GM23338 (cell line): ENCODE measurements around the gene PCDHGB3. TPM values are rescaled to one million over a fixed set of nuclear protein-coding genes. Genes with fewer than 3 reads are reported as not detected.

Experiments used
- ATAC-seq: fragments of 200-7000 bp; cut with Tn5 transposase; 3 replicates; pipeline ENCODE4 v1.9.1; 2020
- DNase-seq: peaks from one replicate; pipeline ENCODE4 v3.0.0-alpha.2; 2015; ENCODE audit warnings: low spot score
- H2AFZ ChIP-seq: fragments of 200-600 bp; sonication (generic); 2 replicates; pipeline ENCODE4 v1.8.0; 2016; ENCODE audit warnings: antibody characterized with exemption, mild to moderate bottlenecking, moderate library complexity
- H3F3A ChIP-seq: fragments of 200-600 bp; sonication (generic); replicated peaks from 2 replicates; pipeline ENCODE4 v1.8.0; 2017; ENCODE audit warnings: antibody characterized with exemption, mixed run types, low read depth
- H3K27ac ChIP-seq: fragments of 200-600 bp; sonication (generic); 2 replicates; pipeline ENCODE4 v1.6.1; 2016; ENCODE audit warnings: low read depth
- H3K27me3 ChIP-seq: fragments of 200-600 bp; sonication (generic); 2 replicates; pipeline ENCODE4 v1.8.0; 2016; ENCODE audit warnings: mild to moderate bottlenecking, mixed run types, moderate library complexity; ENCODE audit not compliant: insufficient read depth
- H3K36me3 ChIP-seq: fragments of 200-600 bp; sonication (generic); 2 replicates; pipeline ENCODE4 v1.8.0; 2016; ENCODE audit warnings: mild to moderate bottlenecking; ENCODE audit not compliant: insufficient read depth
- H3K4me1 ChIP-seq: fragments of 200-600 bp; sonication (generic); 2 replicates; pipeline ENCODE4 v1.8.0; 2016; ENCODE audit warnings: mild to moderate bottlenecking, moderate library complexity; ENCODE audit not compliant: insufficient read depth
- H3K4me2 ChIP-seq: fragments of 200-600 bp; sonication (generic); 2 replicates; pipeline ENCODE4 v1.7.1; 2017; ENCODE audit warnings: mixed run types
- H3K4me3 ChIP-seq: fragments of 200-600 bp; sonication (generic); 2 replicates; pipeline ENCODE4 v1.6.1; 2016; ENCODE audit warnings: mixed run types
- H3K79me2 ChIP-seq: fragments of 200-600 bp; sonication (generic); replicated peaks from 2 replicates; pipeline ENCODE4 v1.8.0; 2017; ENCODE audit warnings: mild to moderate bottlenecking; ENCODE audit not compliant: insufficient read depth
- H3K9me2 ChIP-seq: fragments of 200-600 bp; sonication (generic); 2 replicates; pipeline ENCODE4 v1.8.0; 2017; ENCODE audit not compliant: insufficient read depth
- H4K20me1 ChIP-seq: fragments of 200-600 bp; sonication (generic); replicated peaks from 2 replicates; pipeline ENCODE4 v1.8.0; 2017; ENCODE audit warnings: mild to moderate bottlenecking; ENCODE audit not compliant: insufficient read depth
- H3K27ac Mint-ChIP-seq: 2 replicates; pipeline ENCODE4 v1.8.0; 2020; ENCODE audit warnings: inconsistent platforms, mild to moderate bottlenecking, moderate library complexity, mixed read lengths
- H3K27me3 Mint-ChIP-seq: 3 replicates; pipeline ENCODE4 v1.8.0; 2022; ENCODE audit warnings: low read depth, mild to moderate bottlenecking, moderate library complexity, mixed read lengths, inconsistent platforms; ENCODE audit not compliant: insufficient read depth, poor library complexity
- H3K36me3 Mint-ChIP-seq: 3 replicates; pipeline ENCODE4 v1.8.0; 2021; ENCODE audit warnings: low read depth, mild to moderate bottlenecking, inconsistent platforms, moderate library complexity, mixed read lengths
- H3K4me1 Mint-ChIP-seq: 3 replicates; pipeline ENCODE4 v1.8.0; 2020; ENCODE audit warnings: mild to moderate bottlenecking, inconsistent platforms, mixed read lengths
- H3K4me3 Mint-ChIP-seq: 3 replicates; pipeline ENCODE4 v1.8.0; 2021; ENCODE audit warnings: moderate library complexity, mild to moderate bottlenecking, inconsistent platforms, mixed read lengths
- H3K9me3 Mint-ChIP-seq: 3 replicates; pipeline ENCODE4 v1.8.0; 2020; ENCODE audit warnings: moderate library complexity, mild to moderate bottlenecking, inconsistent platforms, mixed read lengths
- JUNB ChIP-seq: IDR thresholded peaks from one replicate; pipeline ENCODE4 v1.6.1; 2016; ENCODE audit warnings: antibody characterized with exemption; ENCODE audit not compliant: unreplicated experiment
- NANOG ChIP-seq: IDR thresholded peaks from 2 replicates; pipeline ENCODE4 v1.6.1; 2016; ENCODE audit warnings: antibody characterized with exemption, borderline replicate concordance
- STAT1 ChIP-seq: IDR thresholded peaks from one replicate; pipeline ENCODE4 v1.6.1; 2016; ENCODE audit warnings: antibody characterized with exemption; ENCODE audit not compliant: unreplicated experiment
- ZNF114 ChIP-seq: fragments of 250-450 bp; sonication (Bioruptor Pico); IDR thresholded peaks from 2 replicates; pipeline ENCODE4 v1.5.0; 2020; ENCODE audit warnings: mild to moderate bottlenecking, moderate library complexity
- polyA plus RNA-seq: library from polyadenylated mRNA; unstranded; fragments of >200 nt; fragmentation: Nextera tagmentation; extraction: Ambion mirVana; gene quantifications from 2 replicates; pipeline ENCODE4 v1.2.1, GENCODE V29; 2016
- total RNA-seq: library from RNA; depleted of rRNA; stranded (reverse); fragments of >200 nt; shearing (Covaris generic); gene quantifications from 2 replicates; pipeline ENCODE4 v1.2.3, GENCODE V29; 2014
- TF ChIP-seq, protein P1 (sequence below): IDR thresholded peaks from one replicate; pipeline ENCODE4 v1.6.1; 2018; ENCODE audit warnings: antibody characterized with exemption; ENCODE audit not compliant: unreplicated experiment
- TF ChIP-seq, protein P2 (sequence below), 2 experiments: fragments of 200-600 bp in 1 of 2; sonication (generic) in 1 of 2; conservative IDR thresholded peaks; 2 replicates each; pipeline versions ENCODE4 v1.5.1 to v1.6.1; 2016 to 2017; ENCODE audit warnings: antibody characterized with exemption in 2 of 2, low read depth in 2 of 2, mild to moderate bottlenecking in 2 of 2, moderate library complexity in 1 of 2
- TF ChIP-seq, protein P3 (sequence below): IDR thresholded peaks from 2 replicates; pipeline ENCODE4 v1.6.1; 2016; ENCODE audit warnings: antibody characterized with exemption

PCDHGB3 gene
- total and polyA plus RNA-seq, 2 experiments from 2014 or later = 0.24 to 5.8 TPM

DNA sequence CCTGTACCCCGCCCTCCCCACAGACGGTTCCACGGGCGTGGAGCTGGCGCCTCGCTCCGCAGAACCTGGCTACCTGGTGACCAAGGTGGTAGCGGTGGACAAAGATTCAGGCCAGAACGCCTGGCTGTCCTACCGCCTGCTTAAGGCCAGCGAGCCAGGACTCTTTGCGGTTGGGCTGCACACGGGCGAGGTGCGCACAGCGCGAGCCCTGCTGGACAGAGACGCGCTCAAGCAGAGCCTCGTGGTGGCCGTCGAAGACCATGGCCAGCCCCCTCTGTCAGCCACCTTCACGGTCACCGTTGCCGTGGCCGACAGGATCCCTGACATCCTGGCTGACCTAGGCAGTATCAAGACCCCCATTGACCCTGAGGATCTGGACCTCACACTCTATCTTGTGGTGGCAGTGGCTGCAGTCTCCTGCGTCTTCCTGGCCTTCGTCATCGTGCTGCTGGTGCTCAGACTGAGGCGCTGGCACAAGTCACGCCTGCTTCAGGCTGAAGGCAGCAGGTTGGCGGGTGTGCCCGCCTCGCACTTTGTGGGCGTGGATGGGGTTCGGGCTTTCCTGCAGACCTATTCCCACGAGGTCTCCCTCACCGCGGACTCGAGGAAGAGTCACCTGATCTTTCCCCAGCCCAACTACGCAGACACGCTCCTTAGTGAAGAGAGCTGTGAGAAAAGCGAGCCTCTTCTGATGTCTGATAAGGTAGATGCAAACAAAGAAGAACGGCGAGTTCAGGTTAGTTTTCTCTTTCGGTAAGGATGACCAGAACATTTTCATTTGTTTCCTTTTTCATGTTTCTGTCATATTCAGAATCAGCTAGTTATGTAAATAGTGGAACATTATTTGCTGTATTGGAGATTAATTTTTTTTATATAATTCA, 3.8 kb upstream of the PCDHGB3 start:
- no peaks in the 10 kb centered on the region for H3K9me2 ChIP-seq
- no peak overlapping the region for H3K27ac ChIP-seq
- no peak overlapping the region for H3K4me2 ChIP-seq
- ATAC-seq (no peak), DNase-seq (no peak)
- no peaks in the 10 kb centered on the region for H3F3A ChIP-seq
- H3K79me2 ChIP-seq = no peaks in the 10 kb centered on the region
- H3K9me3 Mint-ChIP-seq = peaks cover 69% of the 10 kb centered on the region
- H3K27me3 ChIP-seq = no peaks in the 10 kb centered on the region
- H3K27me3 Mint-ChIP-seq = peaks cover 9% of the 10 kb centered on the region
- no peak overlapping the region for H2AFZ ChIP-seq
- peaks cover 61% of the 10 kb centered on the region for H3K36me3 Mint-ChIP-seq
- H3K36me3 ChIP-seq = peaks cover 4% of the 10 kb centered on the region; the same call in 1 of the 2 replicates
- H3K4me1 Mint-ChIP-seq = peaks cover 9% of the 10 kb centered on the region
- peaks cover 17% of the 10 kb centered on the region; the same call in 1 of the 2 replicates for H3K4me1 ChIP-seq
- no peaks in the 10 kb centered on the region for H4K20me1 ChIP-seq
- no peak overlapping the region for H3K4me3 ChIP-seq
- no peak overlapping the region for H3K27ac Mint-ChIP-seq
- TF ChIP-seq, protein P1, sequence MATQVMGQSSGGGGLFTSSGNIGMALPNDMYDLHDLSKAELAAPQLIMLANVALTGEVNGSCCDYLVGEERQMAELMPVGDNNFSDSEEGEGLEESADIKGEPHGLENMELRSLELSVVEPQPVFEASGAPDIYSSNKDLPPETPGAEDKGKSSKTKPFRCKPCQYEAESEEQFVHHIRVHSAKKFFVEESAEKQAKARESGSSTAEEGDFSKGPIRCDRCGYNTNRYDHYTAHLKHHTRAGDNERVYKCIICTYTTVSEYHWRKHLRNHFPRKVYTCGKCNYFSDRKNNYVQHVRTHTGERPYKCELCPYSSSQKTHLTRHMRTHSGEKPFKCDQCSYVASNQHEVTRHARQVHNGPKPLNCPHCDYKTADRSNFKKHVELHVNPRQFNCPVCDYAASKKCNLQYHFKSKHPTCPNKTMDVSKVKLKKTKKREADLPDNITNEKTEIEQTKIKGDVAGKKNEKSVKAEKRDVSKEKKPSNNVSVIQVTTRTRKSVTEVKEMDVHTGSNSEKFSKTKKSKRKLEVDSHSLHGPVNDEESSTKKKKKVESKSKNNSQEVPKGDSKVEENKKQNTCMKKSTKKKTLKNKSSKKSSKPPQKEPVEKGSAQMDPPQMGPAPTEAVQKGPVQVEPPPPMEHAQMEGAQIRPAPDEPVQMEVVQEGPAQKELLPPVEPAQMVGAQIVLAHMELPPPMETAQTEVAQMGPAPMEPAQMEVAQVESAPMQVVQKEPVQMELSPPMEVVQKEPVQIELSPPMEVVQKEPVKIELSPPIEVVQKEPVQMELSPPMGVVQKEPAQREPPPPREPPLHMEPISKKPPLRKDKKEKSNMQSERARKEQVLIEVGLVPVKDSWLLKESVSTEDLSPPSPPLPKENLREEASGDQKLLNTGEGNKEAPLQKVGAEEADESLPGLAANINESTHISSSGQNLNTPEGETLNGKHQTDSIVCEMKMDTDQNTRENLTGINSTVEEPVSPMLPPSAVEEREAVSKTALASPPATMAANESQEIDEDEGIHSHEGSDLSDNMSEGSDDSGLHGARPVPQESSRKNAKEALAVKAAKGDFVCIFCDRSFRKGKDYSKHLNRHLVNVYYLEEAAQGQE = no peak
- TF ChIP-seq, protein P2, sequence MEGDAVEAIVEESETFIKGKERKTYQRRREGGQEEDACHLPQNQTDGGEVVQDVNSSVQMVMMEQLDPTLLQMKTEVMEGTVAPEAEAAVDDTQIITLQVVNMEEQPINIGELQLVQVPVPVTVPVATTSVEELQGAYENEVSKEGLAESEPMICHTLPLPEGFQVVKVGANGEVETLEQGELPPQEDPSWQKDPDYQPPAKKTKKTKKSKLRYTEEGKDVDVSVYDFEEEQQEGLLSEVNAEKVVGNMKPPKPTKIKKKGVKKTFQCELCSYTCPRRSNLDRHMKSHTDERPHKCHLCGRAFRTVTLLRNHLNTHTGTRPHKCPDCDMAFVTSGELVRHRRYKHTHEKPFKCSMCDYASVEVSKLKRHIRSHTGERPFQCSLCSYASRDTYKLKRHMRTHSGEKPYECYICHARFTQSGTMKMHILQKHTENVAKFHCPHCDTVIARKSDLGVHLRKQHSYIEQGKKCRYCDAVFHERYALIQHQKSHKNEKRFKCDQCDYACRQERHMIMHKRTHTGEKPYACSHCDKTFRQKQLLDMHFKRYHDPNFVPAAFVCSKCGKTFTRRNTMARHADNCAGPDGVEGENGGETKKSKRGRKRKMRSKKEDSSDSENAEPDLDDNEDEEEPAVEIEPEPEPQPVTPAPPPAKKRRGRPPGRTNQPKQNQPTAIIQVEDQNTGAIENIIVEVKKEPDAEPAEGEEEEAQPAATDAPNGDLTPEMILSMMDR (conservative IDR thresholded peaks at IDR 0.05; ENCODE audit: low read depth in 2 of 2) = no peak
- no peak for TF ChIP-seq STAT1
- no peak for TF ChIP-seq NANOG
- TF ChIP-seq ZNF114 = no peak
- no peak overlapping the region for H3K4me3 Mint-ChIP-seq

DNA sequence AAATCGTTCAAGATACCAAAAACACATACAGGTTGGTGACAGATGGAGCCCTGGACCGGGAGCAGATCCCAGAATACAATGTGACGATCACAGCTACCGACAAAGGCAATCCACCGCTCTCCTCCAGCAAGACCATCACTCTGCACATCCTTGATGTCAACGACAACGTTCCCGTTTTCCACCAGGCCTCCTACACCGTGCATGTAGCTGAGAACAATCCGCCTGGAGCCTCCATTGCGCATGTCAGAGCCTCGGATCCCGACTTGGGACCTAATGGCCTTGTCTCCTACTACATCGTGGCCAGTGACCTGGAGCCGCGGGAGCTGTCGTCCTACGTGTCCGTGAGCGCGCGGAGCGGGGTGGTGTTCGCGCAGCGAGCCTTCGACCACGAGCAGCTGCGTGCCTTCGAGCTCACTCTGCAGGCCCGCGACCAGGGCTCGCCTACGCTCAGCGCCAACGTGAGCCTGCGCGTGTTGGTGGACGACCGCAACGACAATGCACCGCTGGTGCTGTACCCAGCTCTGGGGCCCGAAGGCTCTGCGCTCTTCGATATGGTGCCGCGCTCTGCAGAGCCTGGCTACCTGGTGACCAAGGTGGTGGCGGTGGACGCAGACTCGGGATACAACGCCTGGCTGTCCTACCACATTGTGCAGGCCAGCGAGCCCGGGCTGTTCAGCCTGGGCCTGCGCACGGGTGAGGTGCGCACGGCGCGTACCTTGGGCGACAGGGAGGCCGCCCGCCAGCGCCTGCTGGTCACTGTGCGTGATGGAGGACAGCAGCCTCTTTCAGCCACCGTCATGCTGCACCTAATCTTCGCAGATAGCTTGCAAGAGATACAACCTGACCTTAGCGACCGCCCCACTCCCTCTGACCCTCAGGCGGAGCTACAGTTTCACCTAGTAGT, 1.8 kb downstream of the PCDHGB3 start:
- H3F3A ChIP-seq = no peaks in the 10 kb centered on the region
- Mint-ChIP-seq H3K27me3 (peaks cover 6% of the 10 kb centered on the region), H3K27ac (no peak overlapping the region), H3K4me1 (peaks cover 2% of the 10 kb centered on the region; the same call in 1 of the 3 replicates), H3K9me3 (peaks cover 63% of the 10 kb centered on the region), H3K4me3 (no peak overlapping the region), H3K36me3 (peaks cover 54% of the 10 kb centered on the region)
- no peaks in the 10 kb centered on the region for H3K79me2 ChIP-seq
- DNase-seq (no peak), ATAC-seq (no peak)
- no peak overlapping the region for H3K4me3 ChIP-seq
- H3K36me3 ChIP-seq = no peaks in the 10 kb centered on the region
- H3K9me2 ChIP-seq = no peaks in the 10 kb centered on the region
- H3K4me1 ChIP-seq = no peaks in the 10 kb centered on the region
- H3K4me2 ChIP-seq = no peak overlapping the region
- no peaks in the 10 kb centered on the region for H3K27me3 ChIP-seq
- H4K20me1 ChIP-seq = no peaks in the 10 kb centered on the region
- no peak overlapping the region for H2AFZ ChIP-seq
- H3K27ac ChIP-seq = no peak overlapping the region
- TF ChIP-seq, protein P3, sequence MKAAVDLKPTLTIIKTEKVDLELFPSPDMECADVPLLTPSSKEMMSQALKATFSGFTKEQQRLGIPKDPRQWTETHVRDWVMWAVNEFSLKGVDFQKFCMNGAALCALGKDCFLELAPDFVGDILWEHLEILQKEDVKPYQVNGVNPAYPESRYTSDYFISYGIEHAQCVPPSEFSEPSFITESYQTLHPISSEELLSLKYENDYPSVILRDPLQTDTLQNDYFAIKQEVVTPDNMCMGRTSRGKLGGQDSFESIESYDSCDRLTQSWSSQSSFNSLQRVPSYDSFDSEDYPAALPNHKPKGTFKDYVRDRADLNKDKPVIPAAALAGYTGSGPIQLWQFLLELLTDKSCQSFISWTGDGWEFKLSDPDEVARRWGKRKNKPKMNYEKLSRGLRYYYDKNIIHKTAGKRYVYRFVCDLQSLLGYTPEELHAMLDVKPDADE = no peak
- no peak for TF ChIP-seq JUNB
